Activated naive CD4-positive, alpha-beta T cell treated with Interleukin-2 at 50 U/mL for 16 hours (primary cell): Measurements from ENCODE around the gene PTPN6.

Source experiments
- DNase-seq: peaks from one replicate; pipeline ENCODE4 v3.0.0-alpha.2; 2020

The PTPN6 gene

GRCh38 chr12:6957151-6957701, 6.1 kb downstream of the PTPN6 start:
- DNase-seq, result no peak

GRCh38 chr12:6957741-6958608, 6.8 kb downstream of the PTPN6 start:
- DNase-seq, result no peak

GRCh38 chr12:6958609-6959057, 7.5 kb downstream of the PTPN6 start:
- DNase-seq, result no peak

- peak; percentile 73 for DNase-seq
Observed at GRCh38 chr12:6959058-6959804, 8.1 kb downstream of the PTPN6 start.

- DNase-seq, result no peak
Observed at GRCh38 chr12:6959805-6960592, 8.8 kb downstream of the PTPN6 start.

GRCh38 chr12:6960593-6961277, 9.6 kb downstream of the PTPN6 start:
- peak; percentile 36 for DNase-seq

- DNase-seq, result peak; percentile 97
Observed at GRCh38 chr12:6961278-6961694, 10.1 kb downstream of the PTPN6 start.

DNA sequence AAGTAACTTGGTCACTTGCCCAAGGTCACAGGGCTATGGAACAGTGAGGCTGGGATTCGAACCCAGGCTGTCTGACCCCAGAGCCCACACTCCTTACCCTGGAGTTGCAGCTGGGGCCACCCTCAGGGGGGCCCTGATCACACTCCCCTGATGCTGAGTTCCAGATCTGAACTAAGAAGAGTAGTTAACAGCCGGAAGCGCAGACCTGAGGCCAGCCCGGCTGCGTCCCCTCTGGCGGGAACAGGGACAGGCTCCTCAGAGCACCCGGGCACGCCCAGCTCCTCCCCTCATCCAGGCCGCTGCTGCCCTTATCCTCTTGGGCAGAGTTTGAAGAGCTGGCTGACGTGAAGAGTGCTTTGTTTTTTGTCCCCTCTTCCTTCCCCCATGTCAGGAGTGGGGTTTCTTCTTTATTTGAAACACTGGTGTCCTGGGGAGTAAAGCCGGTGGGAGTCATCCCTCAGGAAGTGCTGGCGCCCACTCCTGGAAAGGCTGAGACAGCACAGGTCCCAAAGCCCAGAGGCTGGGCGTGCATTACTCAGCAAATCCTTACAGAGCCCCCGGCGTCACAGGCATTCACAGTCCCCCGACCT, 10.6 kb downstream of the PTPN6 start:
- DNase-seq, result peak; percentile 68

- no peak for DNase-seq
Observed at GRCh38 chr12:6962285-6963015, 11.3 kb downstream of the PTPN6 start.

GRCh38 chr12:6963016-6963731, 12.0 kb downstream of the PTPN6 start:
- no peak for DNase-seq

DNA sequence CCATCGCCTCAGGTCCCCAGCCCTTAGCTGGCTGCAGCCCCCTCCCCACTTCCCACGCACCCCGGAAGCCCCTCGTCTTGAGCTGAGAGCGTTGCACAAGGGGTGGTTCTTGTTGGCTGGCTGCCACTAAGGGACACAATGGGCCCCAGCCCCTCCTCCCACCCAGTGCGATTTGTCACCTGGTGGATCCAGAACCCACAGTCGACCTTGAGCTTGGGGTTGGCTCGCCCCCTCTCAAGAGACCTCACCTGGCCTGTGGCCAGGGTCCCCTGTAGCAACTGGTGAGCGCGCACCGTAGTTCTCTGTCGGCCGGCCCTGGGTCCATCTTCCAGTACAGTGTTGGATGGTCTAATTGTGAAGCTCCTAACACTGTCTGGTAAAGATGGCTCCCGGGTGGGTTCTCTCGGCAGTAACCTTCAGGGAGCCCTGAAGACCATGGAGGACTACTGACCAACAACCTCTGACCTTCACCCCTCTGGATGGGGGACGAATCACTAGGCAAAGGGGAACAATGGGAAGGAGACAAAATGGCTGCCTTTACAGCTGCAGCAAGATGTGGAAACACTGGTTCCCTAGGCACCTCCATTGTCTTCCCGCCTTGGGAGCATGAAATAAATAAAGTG, 12.7 kb downstream of the PTPN6 start:
- DNase-seq, result no peak

DNA sequence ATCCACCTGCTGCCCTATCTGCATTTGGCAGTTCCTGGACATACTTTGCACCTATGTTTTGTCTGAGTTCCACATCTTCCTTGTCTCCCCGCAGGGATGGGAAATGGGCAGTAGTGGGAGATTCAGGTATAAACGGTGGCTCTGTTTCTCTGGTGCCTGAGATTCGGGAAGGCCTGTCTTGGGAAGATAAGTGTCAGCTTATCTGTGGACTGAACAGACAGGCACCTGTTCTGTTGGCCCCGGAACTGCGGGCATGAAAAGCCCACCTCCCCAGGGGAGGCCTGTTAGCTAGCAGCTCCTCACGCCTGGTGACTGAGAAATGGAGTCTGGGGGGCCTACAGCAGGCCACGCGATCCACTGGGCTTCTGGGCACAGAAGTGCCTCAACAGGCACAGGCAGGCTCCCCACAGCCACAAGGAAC, 13.5 kb downstream of the PTPN6 start:
- DNase-seq, result no peak

- peak; percentile 88 for DNase-seq
Observed at GRCh38 chr12:6965026-6965661, 14.0 kb downstream of the PTPN6 start.

- no peak for DNase-seq
Observed at GRCh38 chr12:6965714-6966113, 14.6 kb downstream of the PTPN6 start.

DNA sequence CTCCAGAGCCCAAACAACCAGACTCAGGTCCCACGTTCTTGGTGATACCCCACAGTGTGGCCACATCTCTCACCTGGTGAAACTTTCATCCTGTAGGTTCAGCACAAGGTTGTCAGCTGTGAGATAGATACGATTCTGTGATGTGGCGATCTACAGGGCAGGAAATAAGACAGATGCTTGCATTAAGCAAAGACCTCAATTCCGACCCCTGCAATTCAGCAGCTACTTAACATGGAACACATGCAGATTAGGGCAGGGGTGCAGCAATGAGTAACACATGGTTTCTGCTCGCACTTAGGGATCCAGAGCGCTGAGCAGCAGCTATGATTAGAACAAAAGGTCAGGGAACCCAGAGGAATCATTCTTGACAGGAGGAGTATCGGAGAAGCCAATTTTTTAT, 15.2 kb downstream of the PTPN6 start:
- no peak for DNase-seq

DNA sequence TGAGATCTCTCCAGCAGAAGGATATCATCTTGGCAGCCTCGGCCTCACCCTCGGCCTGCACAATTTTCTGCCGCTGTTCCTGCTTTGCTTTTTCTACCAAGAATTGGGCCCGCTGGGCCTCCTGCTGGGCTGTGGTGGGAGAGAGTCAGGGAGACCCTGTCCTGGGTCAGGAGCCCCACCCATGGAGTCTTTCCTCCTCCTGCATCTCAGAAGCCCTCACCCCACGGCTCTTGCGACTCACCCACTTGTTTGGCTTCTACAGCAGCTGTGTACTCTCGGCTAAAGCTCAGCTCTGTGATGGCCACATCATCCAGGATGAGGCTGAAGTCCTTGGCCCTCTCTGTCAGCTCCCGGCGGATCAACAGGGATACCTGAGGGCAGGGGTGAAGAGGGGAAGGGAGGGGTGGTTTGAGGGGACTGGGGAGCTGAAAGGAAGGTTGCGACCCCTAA, 16.5 kb downstream of the PTPN6 start:
- DNase-seq, result no peak

- no peak for DNase-seq
Observed at GRCh38 chr12:6968426-6968825, 17.3 kb downstream of the PTPN6 start.

- no peak for DNase-seq
Observed at GRCh38 chr12:6970096-6970527, 19.0 kb downstream of the PTPN6 start.

DNA sequence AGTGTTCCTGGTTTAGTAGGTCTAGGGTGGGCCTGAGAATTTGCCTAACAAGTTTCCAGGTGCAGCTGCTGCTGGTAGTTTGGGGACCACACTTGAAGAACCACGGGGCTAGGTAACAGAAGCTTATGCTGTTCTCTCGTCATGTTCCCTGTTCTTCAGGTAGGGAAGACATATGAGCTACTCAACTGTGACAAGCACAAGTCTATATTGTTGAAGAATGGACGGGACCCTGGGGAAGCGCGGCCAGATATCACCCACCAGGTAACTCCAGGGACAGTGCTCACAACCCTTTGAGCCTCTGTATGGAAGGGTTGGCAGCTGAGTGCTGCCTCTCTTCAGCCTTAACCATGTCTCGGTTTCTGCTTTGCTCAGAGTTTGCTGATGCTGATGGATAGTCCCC, 23.0 kb downstream of the PTPN6 start:
- no peak for DNase-seq
